Measurements from ENCODE around the gene ARHGAP18.

DNA sequence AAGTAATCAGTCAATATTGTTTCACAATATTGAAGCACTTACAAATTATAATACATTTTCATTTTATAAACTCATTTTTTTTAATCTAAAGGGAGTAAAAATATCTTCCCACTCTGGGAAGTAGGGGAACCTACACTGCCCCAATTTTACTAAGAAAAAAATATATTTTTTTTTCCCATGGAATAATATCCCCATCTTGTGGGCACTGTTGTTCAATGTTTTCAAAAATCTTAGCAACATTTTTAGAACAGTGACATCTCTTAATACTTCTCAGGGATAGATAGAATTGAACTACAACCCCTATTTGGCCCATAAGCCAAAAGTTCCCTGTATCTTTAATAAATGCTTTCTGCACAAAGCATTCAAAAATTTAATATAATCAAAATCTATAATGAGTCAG is 42.9 kb downstream of the ARHGAP18 start:
- TF ChIP-seq, protein P1, sequence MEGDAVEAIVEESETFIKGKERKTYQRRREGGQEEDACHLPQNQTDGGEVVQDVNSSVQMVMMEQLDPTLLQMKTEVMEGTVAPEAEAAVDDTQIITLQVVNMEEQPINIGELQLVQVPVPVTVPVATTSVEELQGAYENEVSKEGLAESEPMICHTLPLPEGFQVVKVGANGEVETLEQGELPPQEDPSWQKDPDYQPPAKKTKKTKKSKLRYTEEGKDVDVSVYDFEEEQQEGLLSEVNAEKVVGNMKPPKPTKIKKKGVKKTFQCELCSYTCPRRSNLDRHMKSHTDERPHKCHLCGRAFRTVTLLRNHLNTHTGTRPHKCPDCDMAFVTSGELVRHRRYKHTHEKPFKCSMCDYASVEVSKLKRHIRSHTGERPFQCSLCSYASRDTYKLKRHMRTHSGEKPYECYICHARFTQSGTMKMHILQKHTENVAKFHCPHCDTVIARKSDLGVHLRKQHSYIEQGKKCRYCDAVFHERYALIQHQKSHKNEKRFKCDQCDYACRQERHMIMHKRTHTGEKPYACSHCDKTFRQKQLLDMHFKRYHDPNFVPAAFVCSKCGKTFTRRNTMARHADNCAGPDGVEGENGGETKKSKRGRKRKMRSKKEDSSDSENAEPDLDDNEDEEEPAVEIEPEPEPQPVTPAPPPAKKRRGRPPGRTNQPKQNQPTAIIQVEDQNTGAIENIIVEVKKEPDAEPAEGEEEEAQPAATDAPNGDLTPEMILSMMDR (tag by site-specific recombination; IDR thresholded peaks at IDR 0.05) = no peak
- no peak for TF ChIP-seq YY1 (tag by site-specific recombination; IDR thresholded peaks at IDR 0.05)
- TF ChIP-seq ZNF530 (tag by site-specific recombination; IDR thresholded peaks at IDR 0.05; ENCODE audit: low read depth) = no peak
- TF ChIP-seq, protein P2, sequence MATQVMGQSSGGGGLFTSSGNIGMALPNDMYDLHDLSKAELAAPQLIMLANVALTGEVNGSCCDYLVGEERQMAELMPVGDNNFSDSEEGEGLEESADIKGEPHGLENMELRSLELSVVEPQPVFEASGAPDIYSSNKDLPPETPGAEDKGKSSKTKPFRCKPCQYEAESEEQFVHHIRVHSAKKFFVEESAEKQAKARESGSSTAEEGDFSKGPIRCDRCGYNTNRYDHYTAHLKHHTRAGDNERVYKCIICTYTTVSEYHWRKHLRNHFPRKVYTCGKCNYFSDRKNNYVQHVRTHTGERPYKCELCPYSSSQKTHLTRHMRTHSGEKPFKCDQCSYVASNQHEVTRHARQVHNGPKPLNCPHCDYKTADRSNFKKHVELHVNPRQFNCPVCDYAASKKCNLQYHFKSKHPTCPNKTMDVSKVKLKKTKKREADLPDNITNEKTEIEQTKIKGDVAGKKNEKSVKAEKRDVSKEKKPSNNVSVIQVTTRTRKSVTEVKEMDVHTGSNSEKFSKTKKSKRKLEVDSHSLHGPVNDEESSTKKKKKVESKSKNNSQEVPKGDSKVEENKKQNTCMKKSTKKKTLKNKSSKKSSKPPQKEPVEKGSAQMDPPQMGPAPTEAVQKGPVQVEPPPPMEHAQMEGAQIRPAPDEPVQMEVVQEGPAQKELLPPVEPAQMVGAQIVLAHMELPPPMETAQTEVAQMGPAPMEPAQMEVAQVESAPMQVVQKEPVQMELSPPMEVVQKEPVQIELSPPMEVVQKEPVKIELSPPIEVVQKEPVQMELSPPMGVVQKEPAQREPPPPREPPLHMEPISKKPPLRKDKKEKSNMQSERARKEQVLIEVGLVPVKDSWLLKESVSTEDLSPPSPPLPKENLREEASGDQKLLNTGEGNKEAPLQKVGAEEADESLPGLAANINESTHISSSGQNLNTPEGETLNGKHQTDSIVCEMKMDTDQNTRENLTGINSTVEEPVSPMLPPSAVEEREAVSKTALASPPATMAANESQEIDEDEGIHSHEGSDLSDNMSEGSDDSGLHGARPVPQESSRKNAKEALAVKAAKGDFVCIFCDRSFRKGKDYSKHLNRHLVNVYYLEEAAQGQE (tag by site-specific recombination; IDR thresholded peaks at IDR 0.05) = no peak
- no peak for TF ChIP-seq ZNF239 (tag by site-specific recombination; IDR thresholded peaks at IDR 0.05)
